Activated CD4-positive, alpha-beta T cell treated with anti-CD3 and anti-CD28 coated beads, Interleukin-2, amount 50 U/mL, for 24 hours (primary cell): ENCODE measurements around the gene UNC13D.
A peak's percentile ranks its signal among the peaks of the same experiment; 100 is the strongest.
"Not testable (repeated sequence)": the region's sequence is repeated elsewhere in the genome, so short reads cannot be mapped to it uniquely, and the experiment has no call there.

ENCODE experiments used
- DNase-seq, 2 donors: peaks; one replicate each; pipeline ENCODE4 v3.0.0-alpha.2; 2020; ENCODE audit warnings: low read depth in 1 of 2, low spot score in 1 of 2

The UNC13D gene

GRCh38 chr17:75875182-75875939 lies 31.2 kb upstream of the UNC13D start:
- DNase-seq, result no peak

GRCh38 chr17:75874323-75875181 lies 30.3 kb upstream of the UNC13D start:
- no peak for DNase-seq

GRCh38 chr17:75873587-75874322 lies 29.6 kb upstream of the UNC13D start:
- DNase-seq, result no peak

DNA sequence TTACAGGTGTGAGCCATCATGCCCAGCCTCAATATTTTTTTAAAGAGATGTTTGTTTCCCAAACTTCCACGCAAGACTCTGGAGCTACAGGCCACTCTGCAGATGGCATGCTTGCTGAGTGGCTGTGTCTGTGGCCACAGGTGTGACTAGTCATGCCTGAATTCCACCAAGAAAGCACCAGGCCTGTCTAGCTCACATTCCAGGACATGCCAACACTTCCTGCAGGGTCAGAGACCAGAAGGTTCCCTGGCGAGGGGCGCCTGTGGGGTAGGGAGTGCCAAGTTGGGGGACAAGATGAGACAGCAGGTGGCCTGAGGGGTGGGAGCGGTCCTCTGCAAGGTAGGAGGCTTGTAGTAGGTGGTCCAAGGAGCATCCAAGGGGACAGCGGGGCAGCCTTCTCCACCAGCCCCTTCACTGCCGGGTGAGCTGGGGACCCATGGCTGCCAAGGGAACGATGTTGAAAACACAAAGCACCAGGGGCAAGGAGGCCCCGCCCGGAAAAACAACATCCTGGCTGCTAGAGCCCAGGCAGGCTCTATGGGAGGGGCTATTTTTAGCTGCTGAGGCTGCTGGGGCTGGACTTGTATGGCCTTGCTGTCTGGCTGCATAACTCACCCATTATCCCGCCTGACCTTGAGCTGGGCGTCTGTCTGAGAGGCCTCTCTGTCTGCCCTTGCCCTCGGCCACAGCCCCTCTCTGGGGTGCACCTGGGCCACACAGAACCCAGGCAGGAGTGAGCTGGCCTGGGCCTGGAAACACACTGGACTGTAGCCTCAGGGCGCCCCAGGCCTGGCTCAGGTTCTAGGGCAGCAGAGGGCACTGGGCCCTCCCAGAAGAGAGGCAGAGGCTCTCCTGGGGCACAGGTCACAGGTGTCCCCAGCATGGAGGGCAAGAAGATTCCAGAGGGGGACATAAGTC lies 28.5 kb upstream of the UNC13D start:
- no peak for DNase-seq

GRCh38 chr17:75870228-75870627 lies 26.0 kb upstream of the UNC13D start:
- not testable (repeated sequence) for DNase-seq

DNA sequence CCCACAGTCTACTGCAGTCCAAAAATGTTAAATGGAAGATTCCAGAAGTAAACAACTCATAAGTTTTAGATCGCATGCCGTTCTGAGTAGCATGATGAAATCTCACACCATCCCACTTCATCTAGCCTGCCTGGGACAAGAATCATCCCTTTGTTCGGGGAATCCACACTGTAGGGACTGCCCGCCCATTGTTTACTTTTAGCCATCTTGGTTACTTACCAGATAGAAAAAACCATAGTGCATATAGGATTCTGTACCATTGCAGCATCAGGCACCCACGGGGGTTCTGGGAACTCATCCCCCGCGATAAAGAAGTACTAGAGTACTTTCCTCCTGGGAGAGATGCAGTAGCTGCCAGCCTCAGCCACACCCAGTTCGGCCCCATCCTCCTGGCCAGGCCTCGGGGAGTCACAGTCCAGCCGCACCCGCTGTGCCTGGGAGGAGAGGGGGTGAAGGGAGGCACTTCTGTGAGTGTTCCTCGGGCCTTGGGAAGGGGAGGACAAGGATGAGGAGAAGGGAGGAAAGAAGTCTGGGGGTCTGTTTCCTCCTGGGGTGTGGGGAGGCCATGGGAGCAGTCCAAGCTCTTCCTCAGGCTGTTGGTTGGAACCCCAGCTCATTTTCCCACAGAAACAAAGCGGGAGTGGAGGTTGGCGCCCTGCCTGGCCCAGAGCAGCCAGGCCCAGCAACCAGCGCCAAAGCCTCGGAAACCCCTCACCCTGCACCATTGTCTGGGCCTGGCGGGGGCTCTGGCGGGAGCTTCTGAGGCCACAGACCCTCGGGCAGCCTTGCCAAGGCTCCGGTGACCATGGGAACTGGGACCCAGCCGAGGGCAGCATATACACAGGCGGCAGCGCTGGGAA lies 25.3 kb upstream of the UNC13D start:
- no peak for DNase-seq

DNA sequence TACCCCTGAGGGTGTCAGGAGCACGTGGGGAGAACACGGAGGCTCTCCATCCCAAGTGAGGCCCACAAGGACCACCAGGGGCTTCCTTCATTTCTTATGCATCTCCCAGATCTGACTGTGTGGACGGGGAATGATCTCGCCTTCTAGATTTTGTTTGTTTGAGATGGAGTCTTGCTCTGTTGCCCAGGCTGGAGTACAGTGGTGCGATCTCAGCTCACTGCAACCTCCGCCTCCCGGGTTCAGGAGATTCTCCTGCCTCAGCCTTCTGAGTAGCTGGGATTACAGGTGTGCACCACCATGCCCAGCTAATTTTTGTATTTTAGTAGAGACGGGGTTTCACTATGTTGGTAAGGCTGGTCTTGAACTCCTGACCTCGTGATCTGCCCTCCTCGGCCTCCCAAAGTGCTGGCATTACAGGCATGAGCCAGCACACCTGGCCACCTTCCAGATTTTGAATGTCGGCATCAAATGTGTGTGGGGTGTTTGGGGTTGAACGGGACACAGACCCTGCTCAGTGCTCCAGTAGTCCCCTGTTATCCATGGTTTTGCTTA lies 24.6 kb upstream of the UNC13D start:
- not testable (repeated sequence) for DNase-seq

GRCh38 chr17:75865404-75866188 lies 21.4 kb upstream of the UNC13D start:
- not testable (repeated sequence) for DNase-seq

DNA sequence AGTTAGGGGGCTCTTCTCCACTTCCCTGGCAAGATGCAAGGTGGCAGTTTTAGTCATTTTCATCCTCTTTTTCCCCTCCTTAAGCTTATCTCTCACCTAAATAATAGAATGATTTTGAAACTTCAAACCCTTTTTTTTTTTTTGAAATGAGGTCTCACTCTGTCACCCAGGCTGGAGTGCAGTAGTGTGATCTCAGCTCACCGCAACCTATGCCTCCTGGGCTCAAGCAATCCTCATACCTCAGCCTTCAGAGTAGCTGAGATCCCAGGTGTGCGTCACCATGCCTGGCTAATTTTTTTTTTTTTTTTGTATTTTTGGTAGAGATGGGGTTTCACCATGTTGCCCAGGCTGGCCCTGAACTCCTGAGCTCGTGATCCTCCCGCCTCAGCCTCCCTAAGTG lies 20.7 kb upstream of the UNC13D start:
- not testable (repeated sequence) for DNase-seq

DNA sequence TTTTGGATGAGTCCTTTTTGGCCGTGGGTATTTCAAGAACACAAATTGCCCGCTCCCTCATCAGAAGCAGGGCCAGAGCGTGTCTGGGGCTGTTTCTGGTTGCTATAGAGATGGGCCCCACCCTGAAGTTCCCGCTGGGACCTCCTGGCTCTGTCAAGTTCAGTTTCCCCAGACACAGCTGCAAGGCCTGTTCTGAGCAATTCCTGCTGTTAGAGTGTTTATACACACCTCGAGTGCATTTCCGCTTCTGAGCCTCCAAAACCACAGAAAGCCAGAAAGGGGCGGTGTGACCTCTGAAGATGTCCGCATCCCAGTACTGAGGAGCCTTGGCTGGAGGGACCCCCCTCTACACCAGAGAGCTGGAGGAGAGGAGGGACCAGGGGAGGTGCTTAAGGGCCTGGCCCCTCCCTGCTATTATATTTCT lies 20.3 kb upstream of the UNC13D start:
- no peak for DNase-seq

- DNase-seq, result no peak
Measured at GRCh38 chr17:75861927-75862317, 17.7 kb upstream of the UNC13D start.

DNA sequence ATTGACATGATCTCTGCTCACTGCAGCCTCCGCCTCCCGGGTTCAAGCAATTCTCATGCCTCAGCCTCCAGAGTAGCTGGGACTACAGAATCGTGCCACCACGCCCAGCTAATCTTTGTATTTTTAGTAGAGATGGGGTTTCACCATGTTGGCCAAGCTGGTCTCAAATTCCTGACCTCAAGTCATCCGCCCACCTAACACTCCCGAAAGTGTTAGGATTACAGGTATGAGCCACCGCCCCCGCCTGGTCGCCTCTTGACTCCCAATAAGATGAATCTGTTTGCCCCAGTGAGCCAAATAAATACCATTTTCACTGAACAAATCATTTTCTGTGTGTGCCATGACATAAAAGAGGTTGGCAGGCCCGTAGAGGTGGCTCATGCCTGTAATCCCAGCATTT lies 15.2 kb upstream of the UNC13D start:
- DNase-seq, result not testable (repeated sequence)

GRCh38 chr17:75856062-75856756 lies 12.0 kb upstream of the UNC13D start:
- no peak for DNase-seq

DNA sequence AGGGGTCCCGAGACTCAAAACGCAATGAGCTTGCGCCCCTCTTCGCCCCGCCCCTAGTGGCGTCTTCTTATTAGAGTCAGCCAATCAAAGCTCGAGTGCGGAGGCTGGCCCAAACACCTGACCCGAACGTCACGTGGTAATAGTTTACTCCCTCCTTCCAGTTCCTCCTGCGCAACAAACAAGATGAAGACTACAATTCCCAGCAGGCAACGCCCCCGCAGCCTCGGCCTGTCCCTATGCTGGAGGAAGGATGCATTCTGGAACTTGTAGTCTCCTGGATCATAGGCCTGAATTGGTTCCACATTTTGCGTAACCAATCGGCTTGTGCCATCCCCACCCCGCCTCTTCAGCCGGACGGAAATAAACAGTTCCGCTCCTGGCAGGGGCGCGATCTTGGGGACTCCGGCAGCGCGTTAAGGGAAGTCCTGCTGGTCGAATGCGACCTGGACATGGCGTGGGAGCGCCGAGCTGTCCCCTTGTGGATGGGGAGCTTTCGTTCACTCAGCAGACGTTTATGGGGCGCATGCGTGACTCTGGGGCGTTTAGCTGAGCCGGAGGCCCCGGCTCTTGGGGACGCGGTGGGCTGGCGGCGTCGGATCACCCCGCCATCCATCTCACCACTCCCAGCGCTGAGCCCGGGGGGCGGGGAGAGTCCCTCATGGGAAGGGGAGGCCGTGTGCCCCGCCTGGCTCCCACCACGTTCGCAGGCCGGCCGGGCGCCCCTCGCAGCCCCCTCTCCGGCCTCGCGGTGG lies 11.3 kb upstream of the UNC13D start, which contains the start of gene WBP2:
Gene WBP2, minus strand, starts transcription at position 26 of the 752 bp plus-strand sequence. CDS start 38 bp downstream, outside the sequence.
- peak; percentile 91 to 98 for DNase-seq

DNA sequence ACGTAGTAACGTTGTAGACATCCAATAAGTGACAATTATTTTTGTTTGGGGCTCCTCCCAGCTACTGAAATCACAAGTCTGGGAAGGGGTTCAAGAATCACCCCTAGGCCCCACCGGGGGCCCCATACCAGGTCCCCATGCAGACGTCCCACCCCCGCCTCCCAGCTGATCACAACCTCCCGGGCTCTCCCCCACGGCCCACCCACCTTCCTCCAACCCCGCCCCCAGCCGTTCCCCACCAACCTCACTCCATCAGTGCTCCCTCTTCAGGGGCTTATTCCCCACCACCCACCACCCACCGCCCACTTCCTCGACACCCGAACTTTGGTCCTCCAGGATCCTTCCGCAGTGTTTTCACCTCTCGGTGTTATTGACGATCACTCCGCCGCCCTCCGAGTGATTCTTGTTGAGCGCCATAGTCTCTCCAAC lies 10.7 kb upstream of the UNC13D start:
- no peak for DNase-seq

DNA sequence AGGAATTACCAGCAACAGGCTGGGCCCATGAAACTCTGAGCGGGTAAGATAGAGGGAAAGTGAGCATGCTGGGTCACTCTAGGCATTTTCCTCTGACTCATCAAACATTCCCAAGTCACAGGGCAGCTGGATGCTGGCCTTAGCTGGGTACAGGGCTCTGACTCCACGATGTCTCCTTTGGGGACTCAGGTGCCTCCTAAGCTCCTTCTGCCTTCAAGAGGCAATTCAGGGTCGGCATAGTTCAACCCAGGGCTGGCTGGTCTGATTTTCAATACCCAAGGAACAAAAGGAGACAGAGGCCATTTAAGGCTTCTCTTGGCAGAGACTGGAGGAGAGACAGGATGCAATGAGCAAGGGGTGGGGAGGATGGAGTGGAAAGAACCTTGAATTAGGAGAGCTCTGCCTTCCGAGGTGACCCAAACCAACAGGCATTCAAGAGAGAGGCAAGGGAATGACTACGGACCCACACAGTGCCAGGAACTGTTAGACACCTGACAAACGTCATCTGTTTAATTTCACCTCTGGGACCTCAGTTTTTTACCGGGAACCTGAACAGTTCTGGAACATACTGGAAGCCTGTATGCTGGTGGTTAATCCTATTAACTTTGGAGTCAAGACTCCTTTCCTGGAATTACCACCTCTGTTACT lies 10.0 kb upstream of the UNC13D start:
- no peak for DNase-seq
